ENCODE measurements around the gene CRTC1. TPM values are rescaled to one million over a fixed set of nuclear protein-coding genes. Genes with fewer than 3 reads are reported as not detected.
A peak's percentile ranks its signal among the peaks of the same experiment; 100 is the strongest.

CRTC1 gene
- total RNA-seq, 2 experiments from 2014 or later = 5.9 to 6.4 TPM

DNA sequence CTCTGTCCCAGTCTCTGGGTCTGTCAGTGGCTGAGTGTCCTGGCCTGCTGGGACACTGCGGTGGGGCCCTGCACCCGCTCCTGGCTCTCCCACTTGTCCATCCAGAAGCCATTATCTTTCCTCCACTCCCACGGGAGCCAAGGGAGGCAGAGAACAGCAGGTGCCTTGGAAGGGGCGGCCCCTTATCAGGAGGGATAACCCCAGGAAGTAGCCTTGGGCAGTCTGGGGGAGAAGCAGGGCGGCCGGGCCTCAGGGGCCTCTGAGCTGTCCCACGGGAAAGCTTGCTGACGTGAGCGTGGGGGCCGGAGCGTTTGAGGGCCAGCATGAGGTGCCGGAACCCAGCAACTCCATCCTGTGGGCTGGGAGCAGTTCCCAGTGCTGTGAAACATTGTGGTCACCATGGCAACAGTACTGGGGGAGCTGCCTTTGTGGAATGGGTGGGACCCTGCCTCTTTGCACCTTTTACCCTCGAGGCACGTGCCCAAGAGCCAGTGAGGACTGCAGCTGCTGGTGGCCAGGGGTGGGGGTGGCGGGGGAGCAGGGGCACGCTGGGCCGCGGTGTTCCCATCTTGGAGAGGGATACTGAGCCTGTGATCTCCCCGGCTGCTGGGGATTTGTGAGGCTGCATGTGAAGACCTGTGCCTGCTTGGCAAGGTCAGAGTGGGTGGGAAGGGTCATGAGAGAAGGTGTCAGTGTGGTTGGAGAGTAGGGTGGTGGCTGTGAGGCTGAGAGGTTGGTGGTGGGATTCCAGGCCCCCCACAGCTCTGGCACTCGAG is 25.7 kb upstream of the CRTC1 start:
- no peaks in the 10 kb centered on the region for H3K36me3 Mint-ChIP-seq
- CTCF ChIA-PET = no interaction called here
- DNase-seq (no peak), ATAC-seq (no peak)
- no peak overlapping the region for H3K27ac Mint-ChIP-seq
- H3K27me3 Mint-ChIP-seq = no peaks in the 10 kb centered on the region
- no peaks in the 10 kb centered on the region for H3K9me3 Mint-ChIP-seq (ENCODE audit: low read depth)
- H3K4me1 Mint-ChIP-seq = peaks cover 1% of the 10 kb centered on the region
- no peak overlapping the region for H3K4me3 Mint-ChIP-seq

DNA sequence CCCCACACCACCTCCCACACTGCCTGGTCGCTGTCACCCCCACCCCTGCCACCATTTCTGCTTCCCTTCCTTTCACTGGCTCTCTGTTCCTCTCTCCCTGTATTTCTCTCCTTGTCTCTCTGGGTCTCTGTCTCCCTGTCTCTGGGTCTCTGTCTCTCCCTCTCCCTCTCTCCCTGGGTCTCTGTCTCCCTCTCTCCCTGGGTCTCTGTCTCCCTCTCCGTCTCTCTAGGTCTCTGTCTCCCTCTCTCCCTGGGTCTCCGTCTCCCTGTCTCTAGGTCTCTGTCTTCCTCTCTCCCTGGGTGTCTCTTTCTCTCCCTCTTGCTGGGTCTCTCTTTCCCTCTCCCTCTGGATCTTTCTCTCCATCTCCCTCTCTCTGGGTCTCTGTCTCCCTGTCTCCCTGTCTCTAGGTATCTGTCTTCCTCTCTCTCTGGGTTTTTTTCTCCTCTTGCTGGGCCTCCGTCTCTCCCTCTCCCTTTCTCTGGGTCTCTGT is 25.1 kb upstream of the CRTC1 start:
- Mint-ChIP-seq H3K27ac (no peak overlapping the region), H3K36me3 (no peaks in the 10 kb centered on the region), H3K27me3 (no peaks in the 10 kb centered on the region), H3K4me3 (no peak overlapping the region), H3K9me3 (ENCODE audit: low read depth) (no peaks in the 10 kb centered on the region), H3K4me1 (peaks cover 1% of the 10 kb centered on the region)
- ATAC-seq (no peak), DNase-seq (no peak)
- CTCF ChIA-PET = no interaction called here

DNA sequence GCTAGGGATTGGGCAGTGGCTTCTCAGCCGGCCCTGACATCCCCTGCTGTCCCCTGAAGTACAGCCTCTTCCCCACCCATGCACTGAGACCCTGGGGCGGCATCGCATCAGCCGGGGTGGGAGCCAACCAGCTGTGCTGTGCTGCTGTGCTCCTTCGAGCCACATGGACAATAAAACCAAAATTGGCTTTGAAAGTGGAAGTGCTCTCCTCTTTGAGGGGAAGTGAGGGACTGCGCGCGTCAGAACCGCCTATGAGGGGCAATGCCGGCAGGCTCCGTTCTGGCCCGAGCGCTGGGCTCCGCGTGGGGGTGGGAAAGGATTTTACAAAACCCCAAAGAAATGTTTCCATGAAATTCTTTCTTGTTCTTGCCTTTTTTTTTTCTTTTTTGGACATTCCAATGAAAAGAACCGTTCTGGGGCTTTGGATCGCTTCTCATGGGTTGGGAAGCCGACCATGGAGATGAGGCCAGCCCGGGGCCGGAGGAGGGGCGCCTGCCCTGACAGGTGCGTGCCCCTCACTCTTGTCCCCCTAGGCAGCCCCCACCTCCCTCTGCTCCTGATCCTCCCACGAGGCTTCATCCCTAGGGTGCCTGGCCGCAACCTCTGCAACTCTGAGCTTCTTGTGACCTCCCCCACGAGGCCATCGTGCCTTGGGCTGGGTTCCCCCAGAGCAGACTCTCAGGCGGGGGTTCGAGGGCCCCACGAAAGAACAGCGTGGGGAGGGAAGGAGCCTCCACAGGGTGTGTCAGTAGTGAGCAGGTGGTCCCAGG is 24.0 kb upstream of the CRTC1 start:
- H3K4me1 Mint-ChIP-seq = peaks cover 5% of the 10 kb centered on the region
- no peaks in the 10 kb centered on the region for H3K9me3 Mint-ChIP-seq (ENCODE audit: low read depth)
- H3K4me3 Mint-ChIP-seq = no peak overlapping the region
- CTCF ChIA-PET = no interaction called here
- no peak for DNase-seq
- no peaks in the 10 kb centered on the region for H3K27me3 Mint-ChIP-seq
- no peak overlapping the region for H3K27ac Mint-ChIP-seq
- no peak for ATAC-seq
- no peaks in the 10 kb centered on the region for H3K36me3 Mint-ChIP-seq

DNA sequence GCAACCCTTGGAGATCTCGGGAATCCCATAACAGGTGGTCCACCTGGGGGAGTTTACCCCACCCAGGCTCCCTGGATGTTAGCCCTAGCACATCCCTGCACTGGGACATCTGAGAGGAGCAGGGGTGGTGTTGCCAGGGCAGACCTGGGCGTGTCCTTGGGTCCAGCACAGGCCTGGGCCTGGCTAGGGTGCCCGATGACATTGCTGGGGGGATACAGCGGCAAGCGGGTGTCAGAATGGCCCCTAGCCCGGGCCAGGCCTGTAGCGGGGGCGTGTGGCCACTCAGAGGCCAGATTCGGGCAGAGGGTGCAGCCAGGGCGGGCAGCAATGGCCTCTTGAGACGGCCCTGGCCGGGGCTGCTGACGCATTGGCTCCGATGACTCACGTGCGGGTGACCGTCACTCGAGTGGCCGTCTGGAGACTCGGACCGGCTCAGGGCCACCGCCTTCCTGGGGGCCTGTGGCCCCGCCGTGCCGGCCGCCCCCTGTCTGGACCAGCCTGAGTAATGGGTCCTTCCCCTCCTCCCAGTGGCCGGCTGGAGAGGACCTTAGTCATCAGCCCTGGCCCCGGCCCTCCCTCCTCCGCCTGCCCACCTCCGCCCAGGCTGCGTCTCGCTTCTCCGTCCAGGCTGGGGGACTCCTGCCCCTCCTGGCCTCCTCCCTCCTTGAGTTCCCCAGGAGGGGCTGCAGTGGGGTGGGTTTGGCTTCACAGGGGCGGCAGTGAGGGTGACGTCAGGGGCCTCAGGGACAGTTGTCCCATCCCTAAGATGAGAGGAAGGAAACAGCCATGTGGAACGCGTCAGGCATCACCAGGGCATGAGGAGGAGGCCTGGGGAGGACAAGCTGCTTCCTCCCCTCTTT is 23.2 kb upstream of the CRTC1 start:
- H3K9me3 Mint-ChIP-seq (ENCODE audit: low read depth) = no peaks in the 10 kb centered on the region
- H3K4me3 Mint-ChIP-seq = no peak overlapping the region
- DNase-seq = no peak
- peaks cover 5% of the 10 kb centered on the region for H3K4me1 Mint-ChIP-seq
- no peak overlapping the region for H3K27ac Mint-ChIP-seq
- ATAC-seq = no peak
- CTCF ChIA-PET = no interaction called here
- H3K36me3 Mint-ChIP-seq = no peaks in the 10 kb centered on the region
- H3K27me3 Mint-ChIP-seq = no peaks in the 10 kb centered on the region

DNA sequence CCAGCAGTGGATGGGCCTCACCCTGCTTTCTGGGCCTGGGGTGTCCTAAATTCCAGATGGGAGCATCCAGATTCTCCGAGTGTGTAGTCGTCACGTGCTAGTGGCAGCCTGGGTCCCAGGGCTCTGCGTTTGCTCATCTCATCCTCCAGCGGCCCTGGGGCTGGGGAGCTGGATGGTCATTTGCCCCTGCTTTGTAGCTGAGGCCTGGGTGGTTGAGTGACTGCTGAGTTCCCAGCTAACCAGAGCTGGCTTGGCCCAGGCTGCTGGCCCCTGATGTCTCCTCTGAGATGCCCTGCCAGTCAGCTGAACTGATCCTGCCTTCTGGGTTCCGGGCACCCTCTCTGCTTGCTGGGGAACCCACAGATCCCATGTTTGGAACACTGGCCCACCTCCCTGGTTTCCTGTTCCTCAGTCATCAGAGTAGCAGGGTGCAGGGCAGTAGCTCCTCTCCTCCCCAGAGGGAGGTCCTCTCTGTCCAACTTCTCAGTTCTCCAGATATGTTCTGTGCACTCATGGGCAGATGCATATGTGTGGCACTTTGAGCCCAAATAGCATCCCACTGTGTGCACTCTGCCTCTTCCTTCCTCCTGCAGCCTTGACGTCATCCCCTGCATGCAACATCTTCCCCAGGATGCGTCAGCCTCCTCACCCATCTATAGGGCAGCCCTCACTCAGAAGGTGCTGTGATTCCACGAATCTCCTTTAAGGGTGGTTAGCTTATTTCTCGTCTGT is 22.4 kb upstream of the CRTC1 start:
- H3K4me1 Mint-ChIP-seq = peaks cover 5% of the 10 kb centered on the region
- H3K4me3 Mint-ChIP-seq = no peak overlapping the region
- H3K36me3 Mint-ChIP-seq = no peaks in the 10 kb centered on the region
- CTCF ChIA-PET = no interaction called here
- H3K9me3 Mint-ChIP-seq (ENCODE audit: low read depth) = no peaks in the 10 kb centered on the region
- no peaks in the 10 kb centered on the region for H3K27me3 Mint-ChIP-seq
- no peak overlapping the region for H3K27ac Mint-ChIP-seq
- no peak for DNase-seq
- ATAC-seq = no peak

DNA sequence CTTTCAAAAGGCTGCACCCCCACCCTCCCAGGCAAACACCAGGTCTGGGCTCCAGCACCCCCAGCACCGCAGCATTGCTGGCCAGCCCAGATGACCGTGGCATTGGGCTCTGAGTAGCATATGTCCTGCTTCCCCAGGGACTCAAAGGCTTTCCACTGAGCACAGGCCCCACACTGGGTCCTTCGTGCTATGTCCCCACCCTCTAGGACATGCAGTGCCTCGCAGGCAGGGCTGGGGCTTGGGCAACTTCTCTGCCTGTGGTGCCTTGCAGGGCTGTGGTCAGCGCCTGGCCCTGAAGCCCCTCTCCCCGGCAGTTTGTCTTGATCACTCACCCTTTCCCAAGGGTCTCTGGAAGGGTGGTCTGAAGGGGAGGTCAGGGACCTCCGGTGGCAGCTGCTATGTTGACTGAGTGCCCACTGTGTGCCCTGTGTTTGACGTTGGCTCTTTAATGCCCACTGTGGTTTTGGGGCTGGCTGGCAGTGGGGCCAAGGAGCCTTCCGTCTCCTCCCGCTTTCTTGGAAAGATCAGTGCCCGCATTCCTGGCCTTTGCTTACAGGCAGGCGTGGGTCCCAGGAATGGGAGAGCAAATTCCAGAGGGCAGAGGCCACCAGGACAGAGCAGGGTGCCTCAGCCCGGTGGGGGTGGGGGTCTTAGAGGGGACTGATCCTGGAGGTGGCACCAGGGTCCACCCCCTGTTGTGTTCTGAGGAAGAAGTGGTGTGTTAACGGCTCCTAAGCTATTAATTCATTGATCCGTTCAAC is 20.3 kb upstream of the CRTC1 start:
- H3K36me3 Mint-ChIP-seq = no peaks in the 10 kb centered on the region
- DNase-seq (no peak), ATAC-seq (no peak)
- H3K4me3 Mint-ChIP-seq = no peak overlapping the region
- no peak overlapping the region for H3K27ac Mint-ChIP-seq
- H3K27me3 Mint-ChIP-seq = no peaks in the 10 kb centered on the region
- CTCF ChIA-PET = no interaction called here
- H3K9me3 Mint-ChIP-seq (ENCODE audit: low read depth) = no peaks in the 10 kb centered on the region
- peaks cover 5% of the 10 kb centered on the region for H3K4me1 Mint-ChIP-seq

DNA sequence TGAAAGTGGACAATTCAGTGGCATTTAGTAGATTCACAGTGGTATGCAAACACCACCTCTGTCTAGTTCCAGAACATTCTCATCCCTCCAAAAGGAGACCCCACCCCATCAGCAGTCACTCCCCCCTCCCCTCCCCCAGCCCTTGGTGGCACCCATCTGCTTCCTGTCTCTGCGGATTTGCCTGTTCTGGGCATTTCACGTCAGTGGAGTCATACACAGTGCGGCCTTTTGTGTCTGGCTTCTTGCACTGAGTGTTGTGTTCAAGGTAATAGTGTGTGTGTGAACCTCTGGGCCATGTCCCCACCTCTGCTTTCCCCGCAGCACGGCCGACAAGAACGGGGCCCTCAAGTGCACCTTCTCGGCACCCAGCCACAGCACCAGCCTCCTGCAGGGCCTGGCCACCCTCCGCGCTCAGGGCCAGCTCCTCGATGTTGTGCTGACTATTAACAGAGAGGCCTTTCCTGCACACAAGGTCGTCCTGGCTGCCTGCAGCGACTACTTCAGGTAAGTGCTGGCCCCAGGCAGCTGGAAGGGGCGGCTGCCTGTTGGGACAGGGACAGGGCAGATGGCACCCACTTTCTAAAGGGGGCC is 19.4 kb upstream of the CRTC1 start:
- Mint-ChIP-seq H3K4me3 (no peak overlapping the region), H3K9me3 (ENCODE audit: low read depth) (no peaks in the 10 kb centered on the region), H3K27me3 (no peaks in the 10 kb centered on the region), H3K4me1 (peaks cover 5% of the 10 kb centered on the region), H3K27ac (peak overlapping the region; percentile 38), H3K36me3 (no peaks in the 10 kb centered on the region)
- CTCF ChIA-PET = no interaction called here
- ATAC-seq (no peak), DNase-seq (no peak)

DNA sequence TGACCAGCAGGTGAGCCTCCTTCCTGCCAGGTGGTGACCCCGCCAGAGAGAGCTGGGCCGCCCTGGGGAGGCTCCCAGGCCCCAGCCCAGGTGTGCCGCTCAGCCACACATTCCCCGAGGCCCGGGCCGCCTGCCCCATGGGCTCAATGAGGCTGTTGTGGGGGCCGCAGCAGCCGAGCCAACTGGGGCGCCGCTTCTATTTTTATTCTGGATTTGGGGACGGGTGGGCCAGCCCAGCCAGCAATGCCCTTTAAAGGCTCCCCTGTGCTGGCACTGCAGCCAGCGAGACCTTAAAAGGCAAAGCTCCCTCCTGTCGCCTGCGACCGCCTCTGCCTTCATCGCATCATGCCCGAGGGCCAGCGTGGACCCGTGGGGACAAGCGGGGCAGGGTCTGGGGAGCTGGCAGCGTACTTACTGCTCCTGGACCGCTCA is 17.7 kb upstream of the CRTC1 start:
- Mint-ChIP-seq H3K27ac (no peak overlapping the region), H3K4me1 (peaks cover 5% of the 10 kb centered on the region), H3K36me3 (no peaks in the 10 kb centered on the region), H3K4me3 (no peak overlapping the region), H3K27me3 (no peaks in the 10 kb centered on the region), H3K9me3 (ENCODE audit: low read depth) (no peaks in the 10 kb centered on the region)
- ATAC-seq (no peak), DNase-seq (no peak)
- CTCF ChIA-PET = interaction anchor here (1.0 to 1.1 kb wide), 2 partner anchors 76 to 196 kb away, joined by 3 to 5 read pairs; no protein-coding TSS in a partner anchor

DNA sequence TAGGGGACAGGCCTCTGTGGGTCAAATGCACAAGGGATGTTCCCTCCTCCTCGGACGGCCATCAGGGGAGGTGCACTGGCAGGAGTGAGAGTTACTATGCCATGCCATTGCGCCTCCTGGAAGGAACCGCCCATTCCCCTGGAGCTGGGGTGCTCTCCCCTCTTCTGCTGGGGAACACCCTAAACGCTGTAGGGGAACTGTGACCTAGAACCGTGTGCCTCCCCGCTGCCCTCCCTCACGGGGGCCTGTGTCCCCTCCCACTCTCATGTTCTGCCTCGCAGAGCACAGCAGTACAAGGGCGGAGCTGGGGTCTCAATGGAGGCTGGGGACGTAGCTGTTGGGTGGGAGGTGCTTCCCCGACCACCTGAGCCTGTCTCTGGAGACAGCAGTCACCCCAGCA is 17.2 kb upstream of the CRTC1 start:
- H3K4me1 Mint-ChIP-seq = peaks cover 4% of the 10 kb centered on the region
- H3K27me3 Mint-ChIP-seq = no peaks in the 10 kb centered on the region
- ATAC-seq = no peak
- H3K9me3 Mint-ChIP-seq (ENCODE audit: low read depth) = no peaks in the 10 kb centered on the region
- no peaks in the 10 kb centered on the region for H3K36me3 Mint-ChIP-seq
- CTCF ChIA-PET = interaction anchor here (1.0 to 1.1 kb wide), 2 partner anchors 77 to 197 kb away, joined by 3 to 5 read pairs; no protein-coding TSS in a partner anchor
- H3K27ac Mint-ChIP-seq = no peak overlapping the region
- no peak for DNase-seq
- H3K4me3 Mint-ChIP-seq = no peak overlapping the region

DNA sequence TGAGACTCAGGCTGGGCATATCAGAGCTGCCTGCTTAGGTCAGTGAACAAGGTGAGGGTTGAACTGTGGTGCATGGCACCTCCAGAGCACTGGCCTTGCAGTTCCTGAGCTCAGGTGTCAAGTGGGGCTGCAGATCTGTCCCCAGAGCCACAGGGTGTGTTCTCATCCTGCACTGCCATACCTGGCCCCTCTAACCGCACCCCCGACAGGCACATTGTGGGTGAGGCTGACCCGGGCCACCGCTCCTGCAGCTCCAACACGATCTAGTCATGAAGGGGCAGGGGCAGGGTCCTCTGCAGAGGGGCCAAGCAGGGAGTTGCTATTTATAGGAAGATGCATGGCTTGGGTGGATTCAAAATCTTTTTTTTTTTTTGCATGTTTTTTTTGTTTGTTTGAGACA is 16.7 kb upstream of the CRTC1 start:
- ATAC-seq (no peak), DNase-seq (no peak)
- Mint-ChIP-seq H3K27ac (no peak overlapping the region), H3K4me1 (peaks cover 3% of the 10 kb centered on the region), H3K27me3 (no peaks in the 10 kb centered on the region), H3K9me3 (ENCODE audit: low read depth) (no peaks in the 10 kb centered on the region), H3K4me3 (no peak overlapping the region), H3K36me3 (no peaks in the 10 kb centered on the region)
- CTCF ChIA-PET = no interaction called here

DNA sequence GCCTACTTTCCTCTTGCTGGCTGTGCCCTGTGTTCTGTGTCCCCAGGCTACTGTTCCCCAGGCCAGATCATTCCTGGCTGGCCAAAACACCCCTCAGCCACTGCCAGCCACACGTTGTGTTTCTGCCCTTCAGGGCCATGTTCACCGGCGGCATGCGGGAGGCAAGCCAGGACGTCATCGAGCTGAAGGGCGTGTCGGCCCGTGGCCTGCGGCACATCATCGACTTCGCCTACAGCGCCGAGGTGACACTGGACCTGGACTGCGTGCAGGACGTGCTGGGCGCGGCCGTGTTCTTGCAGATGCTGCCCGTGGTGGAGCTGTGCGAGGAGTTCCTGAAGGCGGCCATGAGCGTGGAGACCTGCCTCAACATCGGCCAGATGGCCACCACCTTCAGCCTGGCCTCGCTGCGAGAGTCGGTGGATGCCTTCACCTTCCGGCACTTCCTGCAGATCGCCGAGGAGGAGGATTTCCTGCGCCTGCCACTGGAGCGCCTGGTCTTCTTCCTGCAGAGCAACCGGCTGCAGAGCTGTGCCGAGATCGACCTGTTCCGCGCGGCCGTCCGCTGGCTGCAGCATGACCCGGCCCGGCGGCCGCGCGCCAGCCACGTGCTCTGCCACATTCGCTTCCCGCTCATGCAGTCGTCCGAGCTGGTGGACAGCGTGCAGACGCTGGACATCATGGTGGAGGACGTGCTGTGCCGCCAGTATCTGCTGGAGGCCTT is 15.8 kb upstream of the CRTC1 start:
- H3K9me3 Mint-ChIP-seq (ENCODE audit: low read depth) = no peaks in the 10 kb centered on the region
- ATAC-seq (no peak), DNase-seq (no peak)
- H3K27ac Mint-ChIP-seq = no peak overlapping the region
- H3K4me1 Mint-ChIP-seq = peaks cover 3% of the 10 kb centered on the region
- no peak overlapping the region for H3K4me3 Mint-ChIP-seq
- no peaks in the 10 kb centered on the region for H3K27me3 Mint-ChIP-seq
- CTCF ChIA-PET = no interaction called here
- no peaks in the 10 kb centered on the region for H3K36me3 Mint-ChIP-seq

DNA sequence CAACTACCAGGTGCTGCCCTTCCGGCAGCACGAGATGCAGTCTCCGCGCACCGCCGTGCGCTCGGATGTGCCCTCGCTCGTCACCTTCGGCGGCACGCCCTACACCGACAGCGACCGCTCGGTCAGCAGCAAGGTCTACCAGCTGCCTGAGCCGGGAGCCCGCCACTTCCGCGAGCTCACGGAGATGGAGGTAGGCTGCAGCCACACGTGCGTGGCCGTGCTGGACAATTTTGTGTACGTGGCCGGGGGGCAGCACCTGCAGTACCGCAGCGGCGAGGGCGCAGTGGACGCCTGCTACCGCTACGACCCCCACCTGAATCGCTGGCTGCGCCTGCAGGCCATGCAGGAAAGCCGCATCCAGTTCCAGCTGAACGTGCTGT is 15.2 kb upstream of the CRTC1 start:
- peaks cover 3% of the 10 kb centered on the region for H3K4me1 Mint-ChIP-seq

More for the DNA sequence above, 15.2 kb upstream of the CRTC1 start:
- CTCF ChIA-PET = no interaction called here
- no peaks in the 10 kb centered on the region for H3K27me3 Mint-ChIP-seq
- H3K27ac Mint-ChIP-seq = no peak overlapping the region
- no peaks in the 10 kb centered on the region for H3K36me3 Mint-ChIP-seq
- no peaks in the 10 kb centered on the region for H3K9me3 Mint-ChIP-seq (ENCODE audit: low read depth)
- H3K4me3 Mint-ChIP-seq = no peak overlapping the region
- no peak for DNase-seq
- ATAC-seq = no peak
